ENCODE results near the gene TMEM37.

DNA sequence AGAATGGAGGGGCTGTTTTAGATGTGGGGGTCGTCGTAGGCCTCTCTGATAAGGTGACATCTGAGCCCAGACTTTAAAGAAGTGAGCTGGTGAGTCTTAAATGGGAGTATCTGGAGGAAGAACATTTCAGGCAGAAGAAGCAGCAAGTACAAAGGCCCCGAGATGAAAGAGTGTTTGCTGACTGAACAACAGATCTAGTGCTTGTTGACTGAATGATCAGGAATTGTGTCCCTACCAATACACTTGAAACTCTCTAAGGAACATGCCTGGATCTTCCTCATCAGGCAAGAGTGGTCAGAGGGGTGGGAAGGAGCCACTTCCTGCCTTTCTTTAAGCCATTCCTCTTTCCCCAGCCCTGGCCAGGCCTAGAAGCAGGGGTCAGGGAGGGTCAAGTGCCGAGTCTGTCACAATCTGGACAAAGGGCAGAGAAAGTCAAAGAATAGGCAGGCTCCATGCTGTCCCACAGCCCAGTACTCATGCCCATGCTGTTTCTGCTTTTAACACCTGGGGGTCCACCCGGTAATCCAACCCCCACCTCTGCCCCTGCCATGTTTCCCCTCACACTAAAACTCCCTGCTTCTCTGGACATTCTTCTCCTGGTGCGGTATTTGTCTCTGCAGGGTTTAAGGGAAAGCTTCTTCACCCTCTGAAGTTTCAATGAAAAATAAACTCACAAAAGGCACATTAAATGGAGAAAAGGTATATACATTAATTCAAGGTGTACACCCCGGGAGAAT is 3.0 kb upstream of the TMEM37 start:
- TF ChIP-seq, protein P1, sequence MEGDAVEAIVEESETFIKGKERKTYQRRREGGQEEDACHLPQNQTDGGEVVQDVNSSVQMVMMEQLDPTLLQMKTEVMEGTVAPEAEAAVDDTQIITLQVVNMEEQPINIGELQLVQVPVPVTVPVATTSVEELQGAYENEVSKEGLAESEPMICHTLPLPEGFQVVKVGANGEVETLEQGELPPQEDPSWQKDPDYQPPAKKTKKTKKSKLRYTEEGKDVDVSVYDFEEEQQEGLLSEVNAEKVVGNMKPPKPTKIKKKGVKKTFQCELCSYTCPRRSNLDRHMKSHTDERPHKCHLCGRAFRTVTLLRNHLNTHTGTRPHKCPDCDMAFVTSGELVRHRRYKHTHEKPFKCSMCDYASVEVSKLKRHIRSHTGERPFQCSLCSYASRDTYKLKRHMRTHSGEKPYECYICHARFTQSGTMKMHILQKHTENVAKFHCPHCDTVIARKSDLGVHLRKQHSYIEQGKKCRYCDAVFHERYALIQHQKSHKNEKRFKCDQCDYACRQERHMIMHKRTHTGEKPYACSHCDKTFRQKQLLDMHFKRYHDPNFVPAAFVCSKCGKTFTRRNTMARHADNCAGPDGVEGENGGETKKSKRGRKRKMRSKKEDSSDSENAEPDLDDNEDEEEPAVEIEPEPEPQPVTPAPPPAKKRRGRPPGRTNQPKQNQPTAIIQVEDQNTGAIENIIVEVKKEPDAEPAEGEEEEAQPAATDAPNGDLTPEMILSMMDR (conservative IDR thresholded peaks at IDR 0.05; ENCODE audit: low read depth, low read length): no peak
- no peak for TF ChIP-seq EZH2 (IDR thresholded peaks at IDR 0.05; ENCODE audit: borderline replicate concordance, low read depth, low read length, poor library complexity, severe bottlenecking)
